Measurements from ENCODE around the gene SLC37A1.
A peak's percentile ranks its signal among the peaks of the same experiment; 100 is the strongest.

The SLC37A1 gene

DNA sequence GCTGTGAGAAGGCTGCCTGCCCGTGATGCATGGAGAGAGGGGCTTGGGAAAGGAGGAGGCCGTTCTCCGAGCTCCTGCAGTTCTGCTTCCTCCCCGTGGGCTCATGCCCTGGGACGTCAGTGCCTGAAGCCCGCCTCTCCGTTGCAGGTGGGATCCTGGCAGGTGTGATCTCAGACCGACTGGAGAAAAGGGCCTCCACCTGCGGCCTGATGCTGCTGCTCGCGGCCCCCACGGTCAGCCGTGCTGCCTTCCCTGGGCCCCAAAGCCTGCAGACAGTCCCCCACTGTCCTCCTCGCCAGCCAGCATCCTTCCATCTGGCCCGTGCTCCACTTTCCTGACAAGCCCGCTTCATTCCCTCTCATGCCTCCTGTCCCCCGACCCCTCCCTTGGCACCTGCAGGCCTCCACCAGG is 50.9 kb downstream of the SLC37A1 start:
- DNase-seq, result peak; percentile 30

GRCh38 chr21:42565206-42565810 is 51.7 kb downstream of the SLC37A1 start:
- peak; percentile 35 for DNase-seq

DNA sequence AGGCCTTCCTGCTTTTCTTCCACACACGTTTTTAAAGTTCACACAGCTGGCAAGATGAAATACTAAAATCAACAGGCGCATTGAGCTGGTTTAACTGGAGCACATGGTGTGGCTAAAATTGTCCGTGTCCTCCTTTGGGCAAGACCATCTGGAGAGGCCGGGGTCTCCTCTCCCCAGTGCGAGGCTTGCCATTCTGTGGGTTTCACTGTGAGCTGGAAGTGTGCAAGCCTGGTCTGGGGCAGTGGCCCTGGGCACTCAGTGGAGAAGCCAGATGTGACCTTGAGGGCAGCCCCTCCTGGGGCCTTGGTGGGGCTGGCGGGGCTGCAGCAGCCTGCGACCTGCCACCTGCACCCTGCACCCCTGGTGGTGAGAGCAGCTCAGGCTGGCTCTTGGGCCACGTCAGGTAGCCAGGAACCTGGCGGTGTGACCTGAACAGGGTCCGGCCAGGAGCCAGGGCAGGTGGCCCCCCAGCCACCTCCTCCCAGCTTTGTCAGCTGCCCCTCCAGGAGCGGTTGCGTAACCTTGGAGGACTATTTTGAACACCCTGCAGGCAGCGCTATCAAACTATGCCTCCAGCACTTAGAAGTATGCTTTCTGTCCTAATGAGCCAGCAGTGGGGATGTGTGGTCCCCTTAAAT is 52.4 kb downstream of the SLC37A1 start:
- peak; percentile 42 for DNase-seq

DNA sequence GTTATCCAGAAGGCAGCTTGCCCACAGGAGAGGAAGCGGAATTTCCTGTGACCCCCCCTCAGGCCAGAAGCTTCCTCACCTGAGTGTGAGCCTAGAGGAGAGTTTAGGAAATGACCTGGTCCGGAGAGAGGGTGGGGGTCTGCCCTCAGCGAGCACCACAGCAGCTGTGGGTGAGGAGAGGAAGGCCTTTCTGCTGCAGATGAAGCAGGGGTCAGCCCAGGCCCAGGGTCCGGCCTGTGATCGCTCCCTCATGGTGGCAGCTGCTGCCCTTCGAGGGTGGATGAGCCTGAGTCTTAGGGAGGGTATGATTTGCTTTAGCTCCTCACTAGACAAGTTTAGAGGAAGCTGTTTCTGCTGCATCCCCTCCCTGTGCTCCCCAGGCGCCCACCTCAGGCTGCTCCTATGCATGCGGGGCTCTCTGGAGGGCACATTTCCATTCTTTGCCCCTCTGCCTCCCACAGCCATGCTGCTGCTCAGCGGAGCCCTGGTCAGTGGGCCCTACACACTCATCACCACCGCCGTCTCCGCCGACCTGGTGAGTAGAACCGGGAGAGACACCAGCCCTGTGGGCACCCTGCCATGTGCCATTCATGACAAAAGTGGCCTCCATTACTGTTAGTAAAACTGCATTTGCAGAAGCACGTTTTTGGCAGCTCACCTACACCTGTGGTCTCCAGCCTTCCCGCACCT is 53.0 kb downstream of the SLC37A1 start:
- DNase-seq, result peak; percentile 47

- DNase-seq, result peak; percentile 33
Observed at GRCh38 chr21:42567214-42567555, 53.5 kb downstream of the SLC37A1 start.

DNA sequence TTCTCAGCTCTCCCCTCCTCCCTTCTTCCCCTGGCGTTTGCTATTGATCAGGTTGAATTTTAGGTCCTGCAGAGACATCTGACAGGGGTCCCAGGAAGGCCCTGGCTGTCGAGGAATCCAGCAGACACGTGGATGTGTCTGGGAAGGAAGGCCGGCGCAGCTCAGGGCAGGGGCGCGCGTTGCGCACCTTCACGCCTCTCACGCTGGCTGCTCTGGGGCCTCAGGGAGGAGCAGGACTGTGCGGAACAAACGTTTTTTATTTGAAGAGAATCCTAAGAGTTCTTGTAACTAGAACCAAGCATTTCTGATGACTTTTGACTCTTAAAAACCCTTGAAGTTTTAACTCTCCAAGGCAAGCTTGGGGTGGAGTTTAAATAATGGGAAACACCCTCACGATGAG is 54.2 kb downstream of the SLC37A1 start:
- peak; percentile 37 for DNase-seq

DNA sequence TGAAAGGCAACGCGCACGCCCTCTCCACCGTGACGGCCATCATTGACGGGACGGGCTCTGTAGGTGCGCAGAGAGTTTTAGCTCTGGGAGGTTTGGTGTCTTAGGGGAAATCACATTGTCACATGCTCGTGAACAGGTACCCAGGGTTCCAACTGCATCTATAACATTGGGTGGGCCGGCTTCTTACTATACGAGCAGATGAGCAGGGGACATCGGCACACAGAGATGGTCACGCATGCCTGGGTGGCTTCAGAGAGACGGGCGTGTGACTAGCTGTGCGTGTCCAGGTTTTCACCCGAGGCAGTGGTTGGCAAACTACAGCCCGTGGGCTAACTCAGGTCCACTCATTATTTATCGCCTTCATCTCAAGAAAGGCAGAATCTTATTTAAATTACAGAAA is 54.7 kb downstream of the SLC37A1 start:
- peak; percentile 12 for DNase-seq

GRCh38 chr21:42568866-42569731 is 55.4 kb downstream of the SLC37A1 start:
- DNase-seq, result peak; percentile 32

GRCh38 chr21:42569732-42570301 is 56.2 kb downstream of the SLC37A1 start:
- peak; percentile 47 for DNase-seq

DNA sequence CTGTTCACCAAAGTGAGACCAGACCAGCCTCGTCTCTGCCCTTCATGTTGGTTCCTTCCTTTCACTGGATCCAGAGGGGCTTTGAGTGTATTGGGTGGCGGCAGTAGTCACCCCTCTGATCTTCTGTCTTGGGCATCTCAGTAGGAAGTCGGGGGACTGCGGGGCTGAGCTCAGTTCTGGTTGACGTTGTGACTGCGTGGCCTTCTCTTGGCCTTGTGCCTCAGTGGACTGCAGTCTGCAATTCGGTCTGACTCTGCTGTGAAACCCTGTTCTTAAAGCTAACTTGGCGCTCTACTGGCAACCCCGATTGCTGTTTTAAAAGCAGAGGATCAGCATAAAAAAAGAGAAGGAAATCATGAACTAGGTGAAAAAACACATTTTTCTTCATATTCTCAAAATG is 56.7 kb downstream of the SLC37A1 start:
- DNase-seq, result peak; percentile 35

- peak; percentile 54 for DNase-seq
Observed at GRCh38 chr21:42570841-42571387, 57.3 kb downstream of the SLC37A1 start.

DNA sequence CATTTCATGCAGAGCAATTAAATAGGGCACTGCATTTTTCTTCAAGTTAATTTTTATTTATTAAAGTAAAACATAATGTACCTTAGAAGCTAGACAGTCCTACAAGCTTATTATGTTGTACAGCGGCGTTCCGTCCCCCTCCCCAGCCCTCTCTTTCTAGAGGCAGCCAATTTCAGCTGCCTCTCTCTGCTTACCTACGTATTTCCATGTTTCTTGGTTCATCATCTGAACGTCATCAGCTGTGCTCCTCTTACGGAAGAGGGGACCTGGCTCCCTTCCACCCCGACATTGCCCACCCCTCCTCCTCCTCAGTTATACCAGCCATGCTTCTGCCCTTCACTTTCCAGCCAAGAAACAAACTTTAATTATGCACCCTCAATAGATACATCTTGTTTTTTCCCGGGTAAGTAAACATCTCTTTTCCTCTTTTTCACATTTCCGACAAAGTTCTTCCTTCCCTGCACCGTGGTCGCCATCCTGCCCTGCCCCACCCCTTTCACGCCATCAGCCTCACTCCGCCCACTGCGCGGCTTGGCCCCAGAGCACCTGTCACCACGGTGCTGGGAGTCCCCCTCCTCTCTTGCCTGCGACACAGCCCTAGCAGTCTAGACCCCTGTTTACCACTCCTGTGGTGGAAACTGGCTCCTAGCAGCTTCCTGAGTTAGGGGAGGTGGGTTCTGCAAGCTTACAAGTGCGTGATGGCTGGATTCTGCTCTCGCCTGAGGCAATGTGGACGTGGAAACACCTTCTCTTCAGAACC is 57.9 kb downstream of the SLC37A1 start:
- peak; percentile 38 for DNase-seq

GRCh38 chr21:42572906-42573495 is 59.3 kb downstream of the SLC37A1 start:
- peak; percentile 43 for DNase-seq

GRCh38 chr21:42574234-42575027 is 60.8 kb downstream of the SLC37A1 start:
- peak; percentile 66 for DNase-seq

DNA sequence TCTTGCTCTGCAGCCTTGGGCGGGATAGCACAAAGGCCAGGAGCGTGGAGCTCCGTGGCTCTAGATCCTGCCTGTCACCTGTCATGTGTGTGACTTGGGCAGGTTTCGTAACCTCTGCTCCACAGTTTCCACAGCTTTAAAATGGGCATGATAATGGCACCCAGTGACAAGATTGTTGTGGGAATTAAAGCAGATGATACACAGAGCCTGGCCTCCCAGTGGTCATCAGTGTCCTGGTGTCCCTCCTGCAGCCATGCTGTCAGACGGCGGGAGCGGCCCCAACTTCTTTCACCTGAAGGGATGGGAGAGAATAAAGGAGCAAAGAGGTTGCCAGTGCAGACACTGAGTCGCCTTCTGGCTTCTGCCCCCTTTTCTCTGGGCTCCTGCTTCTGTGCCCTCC is 61.5 kb downstream of the SLC37A1 start:
- DNase-seq, result peak; percentile 31

DNA sequence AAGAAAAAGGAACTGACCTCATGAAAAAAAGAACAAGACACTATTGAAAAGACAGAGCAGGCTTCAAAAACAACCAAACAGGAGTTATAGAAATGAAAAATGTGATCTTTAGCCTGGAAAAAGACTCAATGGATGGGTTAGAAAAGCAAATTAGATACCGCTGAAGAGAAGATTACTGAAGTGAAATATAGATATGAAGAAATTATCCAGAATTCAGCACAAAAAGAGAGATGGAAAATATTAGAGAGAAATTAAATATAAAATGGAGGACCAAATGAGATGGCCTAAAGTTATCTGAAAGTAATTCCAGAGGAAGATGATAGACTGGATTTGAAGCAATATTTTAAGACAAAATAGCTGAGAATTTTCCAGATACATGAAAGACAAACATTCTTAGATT is 63.0 kb downstream of the SLC37A1 start:
- no peak for DNase-seq

DNA sequence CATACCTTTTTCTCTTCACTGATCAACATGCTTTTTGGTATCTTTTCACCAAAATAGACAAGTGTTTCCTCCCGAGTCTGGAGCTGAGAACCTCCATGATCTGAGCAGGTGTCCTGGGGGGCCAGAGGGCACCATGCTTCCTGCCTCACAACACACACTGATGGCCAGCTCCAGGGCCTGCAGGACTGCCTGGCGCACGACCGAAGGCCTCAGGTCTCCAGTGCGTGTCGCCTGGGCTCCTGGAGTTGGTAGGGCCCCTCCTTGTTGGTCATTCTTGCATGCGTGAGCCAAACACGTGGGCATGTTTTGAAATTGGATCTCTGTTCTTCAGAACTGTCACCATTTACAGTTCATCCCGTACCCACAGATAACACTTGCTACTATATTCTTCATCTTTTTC is 64.4 kb downstream of the SLC37A1 start:
- DNase-seq, result no peak

GRCh38 chr21:42578761-42579415 is 65.2 kb downstream of the SLC37A1 start:
- DNase-seq, result no peak

GRCh38 chr21:42579456-42580075 is 65.9 kb downstream of the SLC37A1 start:
- no peak for DNase-seq

All from islet precursor cell (in vitro differentiated cells).